Measurements from ENCODE around the gene COG5. TPM values are rescaled to one million over a fixed set of nuclear protein-coding genes. Genes with fewer than 3 reads are reported as not detected.

COG5 gene
- total and polyA plus RNA-seq, 10 of the 15 experiments (the other 5 are each of a cell fraction or from before 2014, with no cell fraction given): 5.5 to 27.9 (median 15.6) TPM

- TF ChIP-seq ZNF592 (IDR thresholded peaks at IDR 0.05) (no peak), CREM (IDR thresholded peaks at IDR 0.05; ENCODE audit: low read depth) (peak; percentile 98), SMARCA5 (IDR thresholded peaks at IDR 0.05) (0 out of 2 replicates have a peak, but pooled peaks have one; percentile 56), ZNF384 (IDR thresholded peaks at IDR 0.05; ENCODE audit: borderline replicate concordance, low read depth, low read length) (no peak), RFX5 (IDR thresholded peaks at IDR 0.05; ENCODE audit: low read depth, low read length) (no peak)
Observed at GRCh38 chr7:107563775-107564552, at the start of gene COG5, which contains the start of gene DUS4L (continued).

GRCh38 chr7:107613439-107613838, 49.7 kb upstream of the COG5 start:
- no peaks in the 10 kb centered on the region for H3K79me2 ChIP-seq (ENCODE audit: control insufficient read depth, insufficient read depth, low read length)
- no peak overlapping the region for H3K9ac ChIP-seq (ENCODE audit: control insufficient read depth, insufficient read depth, low read length)
- SMC1A ChIA-PET (ENCODE audit: uncharacterized antibody, unreplicated experiment): no interaction called here
- no peaks in the 10 kb centered on the region for H3K9me3 ChIP-seq (replicated peaks; ENCODE audit: control insufficient read depth, insufficient read depth, low read length)
- H3K4me2 ChIP-seq (ENCODE audit: control insufficient read depth, insufficient read depth): no peak overlapping the region
- H3K27me3 ChIP-seq (replicated peaks in 1 of 2; ENCODE audit: control insufficient read depth in 2 of 2, insufficient read depth in 2 of 2, low read length in 1 of 2): no peaks in the 10 kb centered on the region
- ATAC-seq (no peak), DNase-seq (ENCODE audit: low read depth, low spot score) (no peak), FAIRE-seq (no peak)
- RAD21 ChIA-PET (ENCODE audit: unreplicated experiment): no interaction called here
- no peak overlapping the region for H3K27ac ChIP-seq (ENCODE audit: control insufficient read depth, insufficient read depth)
- intact Hi-C loops (cut with micrococcal nuclease; ENCODE audit: unreplicated experiment) (no loop called here), in situ Hi-C loops (cut with MboI) (no loop called here)
- POLR2A ChIA-PET: no interaction called here
- peaks cover 2 to 8% of the 10 kb centered on the region in 2 experiments; a peak in 3 of 4 replicates for H3K36me3 ChIP-seq (ENCODE audit: control insufficient read depth in 2 of 2, insufficient read depth in 2 of 2, low read length in 1 of 2)
- no peak overlapping the region for H3K4me3 ChIP-seq
- no peaks in the 10 kb centered on the region for H4K20me1 ChIP-seq (ENCODE audit: control insufficient read depth, insufficient read depth)
- no peaks in the 10 kb centered on the region for H3K4me1 ChIP-seq (ENCODE audit: control insufficient read depth, insufficient read depth, low read length)
- BruUV-seq (replicated peaks): no TSS peak
- CTCF ChIA-PET: no interaction called here
- WGBS (ENCODE audit: insufficient coverage, insufficient replicate concordance, low lambda C conversion rate, missing lambda C conversion rate): 94% methylated on average over 1 of the region's 1 CpG
- no peak overlapping the region for H2AFZ ChIP-seq (ENCODE audit: control insufficient read depth, low read depth, low read length)
- TF ChIP-seq IKZF2 (IDR thresholded peaks at IDR 0.05) (no peak), POU2F2 (IDR thresholded peaks at IDR 0.05; ENCODE audit: borderline replicate concordance, low read depth, low read length) (no peak), PBX3 (IDR thresholded peaks at IDR 0.05; ENCODE audit: insufficient replicate concordance, low read depth, low read length) (no peak), BACH1 (IDR thresholded peaks at IDR 0.05; ENCODE audit: borderline replicate concordance) (no peak), RCOR1 (conservative IDR thresholded peaks at IDR 0.05; ENCODE audit: low read depth, low read length) (no peak), ASH2L (IDR thresholded peaks at IDR 0.05; ENCODE audit: borderline replicate concordance, low read depth) (no peak), SIN3A (IDR thresholded peaks at IDR 0.05; ENCODE audit: low read depth, low read length) (no peak), ZNF622 (IDR thresholded peaks at IDR 0.05) (no peak), RELB (IDR thresholded peaks at IDR 0.05; ENCODE audit: low read depth) (no peak)
